ENCODE data around the gene AGAP3. TPM values are rescaled to one million over a fixed set of nuclear protein-coding genes. Genes with fewer than 3 reads are reported as not detected.

Gene AGAP3
- total and polyA plus RNA-seq, 4 donors = 75.9 to 194 (median 110) TPM

- H3K9ac ChIP-seq (ENCODE audit: insufficient read depth in 1 of 2, low read length in 2 of 2) = no peak overlapping the region
- DNase-seq (no peak), ATAC-seq (ENCODE audit: insufficient read depth, low FRiP score) (no peak)
- peaks cover 0 to 4% (median 0%) of the 10 kb centered on the region in 4 donors for H3K9me3 ChIP-seq (ENCODE audit: control insufficient read depth in 4 of 4, insufficient read depth in 3 of 4, low read length in 3 of 4)
- TF ChIP-seq CTCF (IDR thresholded peaks at IDR 0.05; ENCODE audit: control extremely low read depth, extremely low read depth) = no peak
- no peak overlapping the region for H3K27ac ChIP-seq (ENCODE audit: low read depth in 1 of 2, low read length in 1 of 2)
- no peak overlapping the region for H3K4me3 ChIP-seq
- no peaks in the 10 kb centered on the region for H3K27me3 ChIP-seq (ENCODE audit: control insufficient read depth in 3 of 3, insufficient read depth in 3 of 3, low read length in 2 of 3)
- H3K4me1 ChIP-seq (ENCODE audit: control insufficient read depth in 5 of 5, insufficient read depth in 5 of 5, low read length in 5 of 5) = peaks cover 0 to 14% (median 2%) of the 10 kb centered on the region in 5 donors
- peaks cover 0 to 84% (median 30%) of the 10 kb centered on the region in 4 donors for H3K36me3 ChIP-seq (ENCODE audit: control insufficient read depth in 4 of 4, insufficient read depth in 4 of 4, low read length in 4 of 4)
- WGBS, 2 donors = 94% methylated on average over 17 of the region's 17 CpGs
These were observed 44.5 kb downstream of the AGAP3 start for GRCh38 chr7:151130741-151131157.

- no peak overlapping the region for H3K9ac ChIP-seq (ENCODE audit: insufficient read depth in 1 of 2, low read length in 2 of 2)
- no peaks in the 10 kb centered on the region for H3K27me3 ChIP-seq (ENCODE audit: control insufficient read depth in 3 of 3, insufficient read depth in 3 of 3, low read length in 2 of 3)
- peaks cover 0 to 4% (median 0%) of the 10 kb centered on the region in 4 donors for H3K9me3 ChIP-seq (ENCODE audit: control insufficient read depth in 4 of 4, insufficient read depth in 3 of 4, low read length in 3 of 4)
- TF ChIP-seq CTCF (IDR thresholded peaks at IDR 0.05; ENCODE audit: control extremely low read depth, extremely low read depth) = no peak
- H3K4me3 ChIP-seq = no peak overlapping the region
- WGBS, 2 donors = 92% methylated on average over 13 of the region's 13 CpGs
- H3K27ac ChIP-seq (ENCODE audit: low read depth in 1 of 2, low read length in 1 of 2) = no peak overlapping the region
- DNase-seq = no peak
- no peak for ATAC-seq (ENCODE audit: insufficient read depth, low FRiP score)
- H3K4me1 ChIP-seq (ENCODE audit: control insufficient read depth in 5 of 5, insufficient read depth in 5 of 5, low read length in 5 of 5) = peaks cover 0 to 14% (median 0%) of the 10 kb centered on the region in 5 donors
- H3K36me3 ChIP-seq (ENCODE audit: control insufficient read depth in 4 of 4, insufficient read depth in 4 of 4, low read length in 4 of 4) = peaks cover 0 to 89% (median 32%) of the 10 kb centered on the region in 4 donors
These were observed 44.9 kb downstream of the AGAP3 start for GRCh38 chr7:151131224-151131591.

GRCh38 chr7:151131592-151132293 is 45.5 kb downstream of the AGAP3 start:
- WGBS, 2 donors = 79 to 81% methylated on average over 19 of the region's 19 CpGs
- no peak for ATAC-seq (ENCODE audit: insufficient read depth, low FRiP score)

More at GRCh38 chr7:151131592-151132293, 45.5 kb downstream of the AGAP3 start:
- H3K36me3 ChIP-seq (ENCODE audit: control insufficient read depth in 4 of 4, insufficient read depth in 4 of 4, low read length in 4 of 4) = peaks cover 0 to 90% (median 35%) of the 10 kb centered on the region in 4 donors
- peaks cover 0 to 4% (median 0%) of the 10 kb centered on the region in 4 donors for H3K9me3 ChIP-seq (ENCODE audit: control insufficient read depth in 4 of 4, insufficient read depth in 3 of 4, low read length in 3 of 4)
- peaks cover 0 to 14% (median 0%) of the 10 kb centered on the region in 5 donors for H3K4me1 ChIP-seq (ENCODE audit: control insufficient read depth in 5 of 5, insufficient read depth in 5 of 5, low read length in 5 of 5)
- peak; percentile 89 to 93 (median 91) for DNase-seq
- TF ChIP-seq CTCF (IDR thresholded peaks at IDR 0.05; ENCODE audit: control extremely low read depth, extremely low read depth) = no peak
- H3K27me3 ChIP-seq (ENCODE audit: control insufficient read depth in 3 of 3, insufficient read depth in 3 of 3, low read length in 2 of 3) = no peaks in the 10 kb centered on the region
- no peak overlapping the region for H3K27ac ChIP-seq (ENCODE audit: low read depth in 1 of 2, low read length in 1 of 2)
- no peak overlapping the region for H3K9ac ChIP-seq (ENCODE audit: insufficient read depth in 1 of 2, low read length in 2 of 2)
- H3K4me3 ChIP-seq = no peak overlapping the region
